Measurements from ENCODE around the gene DDIT4L.

DNA sequence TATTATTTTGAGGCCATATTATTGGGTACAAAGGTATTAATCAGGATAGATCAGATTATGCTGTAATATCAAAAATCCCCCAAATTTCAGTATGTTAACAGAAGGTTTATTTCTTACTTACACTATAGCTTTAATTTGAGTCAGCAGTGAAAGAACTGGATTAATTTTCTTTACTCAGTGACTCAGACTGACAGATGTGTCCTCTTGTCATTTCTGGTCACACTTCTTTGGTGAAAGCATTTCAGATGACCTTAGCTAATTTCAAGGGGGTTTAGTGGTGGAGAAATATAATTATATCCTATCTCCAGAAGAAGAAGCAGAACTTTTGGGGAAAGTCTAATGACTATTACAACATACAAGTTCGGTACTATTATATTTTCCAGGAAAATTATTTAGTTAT lies 12.4 kb downstream of the DDIT4L start:
- TF ChIP-seq FOXP2 (optimal IDR thresholded peaks at IDR 0.05; ENCODE audit: borderline replicate concordance, extremely low read depth, extremely low read length, insufficient read depth) (no peak), TAF1 (IDR thresholded peaks at IDR 0.05; ENCODE audit: borderline replicate concordance, insufficient read depth, low read length) (no peak)

Data from PFSK-1 (cell line).